K562 (cell line): ENCODE results near the gene SPATC1L. TPM values are rescaled to one million over a fixed set of nuclear protein-coding genes. Genes with fewer than 3 reads are reported as not detected.

Experiments
- BHLHE40 ChIP-seq: IDR thresholded peaks from 2 replicates; pipeline ENCODE4 v1.6.1; 2011; ENCODE audit warnings: low read length, improper control_type of control experiment
- CXXC5 ChIP-seq: fragments of 250-450 bp; sonication (Bioruptor Pico); IDR thresholded peaks from 2 replicates; pipeline ENCODE4 v1.8.0; 2022; ENCODE audit warnings: inconsistent platforms, mild to moderate bottlenecking, moderate library complexity
- E2F6 ChIP-seq, 2 experiments: IDR thresholded peaks; 2 replicates each; pipeline ENCODE4 v1.6.1; 2011; ENCODE audit warnings: borderline replicate concordance in 1 of 2, control low read depth in 1 of 2, low read depth in 1 of 2, low read length in 1 of 2, mild to moderate bottlenecking in 1 of 2, mixed read lengths in 1 of 2, moderate library complexity in 1 of 2; ENCODE audit not compliant: insufficient read depth in 1 of 2, insufficient read length in 1 of 2, poor library complexity in 1 of 2, severe bottlenecking in 1 of 2; ENCODE audit errors: extremely low read depth in 1 of 2
- ETV6 ChIP-seq, 3 experiments: fragments of 150-350 bp in 1 of 3; sonication (generic) in 1 of 3; formaldehyde crosslinking in 1 of 3; IDR thresholded peaks; 2 replicates each; pipeline versions ENCODE4 v1.6.1 to v1.8.0; 2014 to 2022; ENCODE audit warnings: borderline replicate concordance in 2 of 3, low read depth in 2 of 3, antibody characterized with exemption in 1 of 3, low read length in 1 of 3, mild to moderate bottlenecking in 1 of 3, missing genetic modification reagents in 1 of 3
- GTF2E2 ChIP-seq: fragments of 200-800 bp; sonication (Bioruptor generic); IDR thresholded peaks from 2 replicates; pipeline ENCODE4 v1.6.1; 2016; ENCODE audit warnings: missing genetic modification characterization, missing compliant biosample characterization
- HMGN3 ChIP-seq: IDR thresholded peaks from 2 replicates; pipeline ENCODE4 v1.6.1; 2011; ENCODE audit warnings: borderline replicate concordance, low read depth, mild to moderate bottlenecking, mixed read lengths, low read length; ENCODE audit not compliant: insufficient read length; ENCODE audit errors: extremely low read depth
- KDM1A ChIP-seq, 2 experiments: fragments of 450-650 bp; IDR thresholded peaks; 2 replicates each; pipeline ENCODE4 v1.6.1; 2016; ENCODE audit warnings: mild to moderate bottlenecking in 2 of 2
- KLF16 ChIP-seq: IDR thresholded peaks from 2 replicates; pipeline ENCODE4 v1.6.1; 2016; ENCODE audit warnings: antibody characterized with exemption
- MED1 ChIP-seq: sonication (generic); formaldehyde crosslinking; IDR thresholded peaks from 2 replicates; pipeline ENCODE4 v1.8.1; 2023; ENCODE audit warnings: missing genetic modification reagents, borderline replicate concordance
- NCOA1 ChIP-seq: fragments of 450-650 bp; IDR thresholded peaks from 2 replicates; pipeline ENCODE4 v1.6.1; 2016; ENCODE audit warnings: low read depth
- NR1H2 ChIP-seq: sonication (generic); formaldehyde crosslinking; IDR thresholded peaks from 2 replicates; pipeline ENCODE4 v1.4.0; 2020; ENCODE audit warnings: mild to moderate bottlenecking, missing genetic modification reagents
- SAFB ChIP-seq: fragments of 200-400 bp; formaldehyde crosslinking; IDR thresholded peaks from 2 replicates; pipeline ENCODE4 v1.6.1; 2017; ENCODE audit warnings: low read depth, low read length, borderline replicate concordance
- SIN3A ChIP-seq, 2 experiments: fragments of 150-350 bp in 1 of 2; IDR thresholded peaks; 2 replicates each; pipeline ENCODE4 v1.6.1; 2011 to 2016; ENCODE audit warnings: borderline replicate concordance in 2 of 2, low read depth in 2 of 2, low read length in 2 of 2, mild to moderate bottlenecking in 2 of 2, moderate library complexity in 2 of 2; ENCODE audit not compliant: control insufficient read depth in 1 of 2
- SMARCA4 ChIP-seq: fragments of 450-650 bp; IDR thresholded peaks from 2 replicates; pipeline ENCODE4 v1.6.1; 2016
- SP1 ChIP-seq: sonication (generic); formaldehyde crosslinking; IDR thresholded peaks from 2 replicates; pipeline ENCODE4 v1.8.1; 2022; ENCODE audit warnings: mild to moderate bottlenecking, missing genetic modification reagents
- STAT5B ChIP-seq: fragments of 250-450 bp; sonication (Bioruptor Pico); IDR thresholded peaks from 2 replicates; pipeline ENCODE4 v1.8.0; 2021; ENCODE audit warnings: mild to moderate bottlenecking, inconsistent platforms
- TEAD1 ChIP-seq, 2 experiments: fragments of 450-650 bp in 1 of 2; sonication (generic) in 1 of 2; formaldehyde crosslinking; IDR thresholded peaks; 2 replicates each; pipeline versions ENCODE4 v1.4.0 to v1.8.0; 2020 to 2022; ENCODE audit warnings: mild to moderate bottlenecking in 2 of 2, missing genetic modification reagents in 1 of 2
- ZBED1 ChIP-seq: IDR thresholded peaks from 2 replicates; pipeline ENCODE4 v1.6.1; 2014
- ZNF175 ChIP-seq: fragments of 200-800 bp; sonication (Bioruptor generic); IDR thresholded peaks from 2 replicates; pipeline ENCODE4 v1.6.1; 2016; ENCODE audit warnings: low read depth, mild to moderate bottlenecking, missing genetic modification characterization, missing compliant biosample characterization
- polyA plus RNA-seq, 8 experiments: library from polyadenylated mRNA; depleted of rRNA in 4 of 8; stranded (reverse) in 5 of 8; unstranded in 3 of 8; fragments of >200 nt; fragmentation: Nextera tagmentation in 2 of 8; fragmentation: Illumina TruSeq in 1 of 8; extraction: Ambion mirVana in 2 of 8; extraction: Trizol in 1 of 8; gene quantifications; 2 replicates each; pipeline versions ENCODE4 v1.2.1 to v1.2.3, GENCODE V29; 2011 to 2014; ENCODE audit warnings: inconsistent platforms in 1 of 8, missing spikeins in 1 of 8
- total RNA-seq, 7 experiments: library from RNA; depleted of rRNA in 6 of 7; stranded (reverse); fragments of >200 nt in 6 of 7; fragmentation: Illumina TruSeq in 2 of 7; extraction: Trizol in 2 of 7; gene quantifications; 2 replicates each; pipeline versions ENCODE4 v1.2.1 to v1.2.3, GENCODE V29; 2011 to 2021; ENCODE audit warnings: low replicate concordance in 1 of 7
- TF ChIP-seq, protein P1 (sequence below): fragments of 250-450 bp; sonication (Bioruptor Pico); IDR thresholded peaks from 2 replicates; pipeline ENCODE4 v1.6.1; 2021; ENCODE audit warnings: mild to moderate bottlenecking
- TF ChIP-seq, protein P2 (sequence below), 3 experiments: fragments of 200-800 bp in 1 of 3; fragments of 250-450 bp in 1 of 3; fragments of 450-650 bp in 1 of 3; sonication (Bioruptor Pico) in 1 of 3; sonication (Bioruptor generic) in 1 of 3; formaldehyde crosslinking in 1 of 3; IDR thresholded peaks; 2 replicates each; pipeline versions ENCODE4 v1.6.1 to v1.8.0; 2016 to 2022; ENCODE audit warnings: mild to moderate bottlenecking in 2 of 3, missing genetic modification characterization in 2 of 3, missing compliant biosample characterization in 1 of 3, moderate library complexity in 1 of 3

The SPATC1L gene
- total and polyA plus RNA-seq, 9 of the 15 experiments (the other 6 are each of a cell fraction or from before 2014, with no cell fraction given), result 0.14 to 121 (median 34.0) TPM; not detected in 1

DNA sequence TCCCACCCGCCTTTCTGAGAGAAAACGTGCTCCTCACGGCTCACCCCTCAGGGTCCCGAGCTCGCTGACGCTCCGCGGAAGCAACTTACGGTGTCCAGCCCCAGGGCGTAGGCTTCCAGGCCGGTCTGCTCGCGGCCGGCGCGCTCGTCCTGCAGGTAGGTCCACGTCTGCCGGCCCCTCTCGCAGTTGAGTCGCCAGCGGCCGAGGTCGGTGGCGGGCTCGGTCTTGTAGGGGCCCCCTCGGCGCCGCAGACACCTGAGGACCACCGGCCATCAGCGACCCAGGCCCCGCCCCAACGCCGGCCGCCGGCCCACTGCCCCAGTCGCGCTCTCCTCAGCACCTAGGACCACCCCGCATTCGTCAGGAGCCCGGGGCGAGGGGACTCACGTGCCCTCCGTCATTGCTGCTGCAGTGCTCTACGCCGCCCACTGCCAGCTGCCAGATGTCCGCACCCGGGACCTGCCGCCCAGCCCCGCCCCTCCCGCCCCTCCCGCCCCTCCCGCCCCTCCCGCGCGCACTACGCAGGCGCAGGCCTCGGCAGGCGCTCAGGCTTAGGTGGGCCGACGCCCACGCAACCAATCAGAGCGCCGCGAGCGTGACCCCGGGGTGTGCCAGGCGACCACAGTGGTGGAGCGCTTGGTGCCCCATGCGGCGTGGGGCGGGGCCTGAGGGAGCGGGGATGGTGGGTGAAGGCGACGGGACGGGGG lies 44.2 kb upstream of the SPATC1L start, which contains the start of gene LSS (continued):
- TF ChIP-seq TEAD1 (CRISPR knock-in tag; IDR thresholded peaks at IDR 0.05) (0 out of 4 replicates have a peak, but pooled peaks of 1 of the 2 experiments have one; percentile 9), HMGN3 (peak; percentile 56), SIN3A (IDR thresholded peaks at IDR 0.05; ENCODE audit: borderline replicate concordance in 2 of 2, control insufficient read depth in 1 of 2, low read depth in 2 of 2, low read length in 2 of 2) (peak; percentile 87 to 97; a peak in 3 of 4 replicates), ZNF175 (no peak), BHLHE40 (peak; percentile 96), GTF2E2 (tag) (no peak), KDM1A (IDR thresholded peaks at IDR 0.05) (peak in 1 of 2 experiments; percentile 47; a peak in 1 of 4 replicates), CXXC5 (peak; percentile 71), ZBED1 (no peak), NR1H2 (CRISPR knock-in tag) (no peak), MED1 (no peak), ETV6 (IDR thresholded peaks at IDR 0.05; ENCODE audit: borderline replicate concordance in 1 of 2, low read depth in 2 of 2, low read length in 1 of 2) (no peak), ETV6 (CRISPR knock-in tag; IDR thresholded peaks at IDR 0.05; ENCODE audit: borderline replicate concordance) (no peak), STAT5B (no peak), E2F6 (IDR thresholded peaks at IDR 0.05; ENCODE audit: borderline replicate concordance in 1 of 2, extremely low read depth in 1 of 2, insufficient read depth in 1 of 2, insufficient read length in 1 of 2, low read depth in 1 of 2, low read length in 1 of 2, poor library complexity in 1 of 2, severe bottlenecking in 1 of 2) (peak; percentile 59 to 74), NCOA1 (no peak), SP1 (CRISPR knock-in tag) (peak; percentile 82), KLF16 (no peak), SMARCA4 (no peak), SAFB (no peak; the same call in 1 of the 2 replicates)
- TF ChIP-seq, protein P1, sequence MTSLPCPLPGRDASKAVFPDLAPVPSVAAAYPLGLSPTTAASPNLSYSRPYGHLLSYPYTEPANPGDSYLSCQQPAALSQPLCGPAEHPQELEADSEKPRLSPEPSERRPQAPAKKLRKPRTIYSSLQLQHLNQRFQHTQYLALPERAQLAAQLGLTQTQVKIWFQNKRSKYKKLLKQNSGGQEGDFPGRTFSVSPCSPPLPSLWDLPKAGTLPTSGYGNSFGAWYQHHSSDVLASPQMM, result no peak
- TF ChIP-seq, protein P2, sequence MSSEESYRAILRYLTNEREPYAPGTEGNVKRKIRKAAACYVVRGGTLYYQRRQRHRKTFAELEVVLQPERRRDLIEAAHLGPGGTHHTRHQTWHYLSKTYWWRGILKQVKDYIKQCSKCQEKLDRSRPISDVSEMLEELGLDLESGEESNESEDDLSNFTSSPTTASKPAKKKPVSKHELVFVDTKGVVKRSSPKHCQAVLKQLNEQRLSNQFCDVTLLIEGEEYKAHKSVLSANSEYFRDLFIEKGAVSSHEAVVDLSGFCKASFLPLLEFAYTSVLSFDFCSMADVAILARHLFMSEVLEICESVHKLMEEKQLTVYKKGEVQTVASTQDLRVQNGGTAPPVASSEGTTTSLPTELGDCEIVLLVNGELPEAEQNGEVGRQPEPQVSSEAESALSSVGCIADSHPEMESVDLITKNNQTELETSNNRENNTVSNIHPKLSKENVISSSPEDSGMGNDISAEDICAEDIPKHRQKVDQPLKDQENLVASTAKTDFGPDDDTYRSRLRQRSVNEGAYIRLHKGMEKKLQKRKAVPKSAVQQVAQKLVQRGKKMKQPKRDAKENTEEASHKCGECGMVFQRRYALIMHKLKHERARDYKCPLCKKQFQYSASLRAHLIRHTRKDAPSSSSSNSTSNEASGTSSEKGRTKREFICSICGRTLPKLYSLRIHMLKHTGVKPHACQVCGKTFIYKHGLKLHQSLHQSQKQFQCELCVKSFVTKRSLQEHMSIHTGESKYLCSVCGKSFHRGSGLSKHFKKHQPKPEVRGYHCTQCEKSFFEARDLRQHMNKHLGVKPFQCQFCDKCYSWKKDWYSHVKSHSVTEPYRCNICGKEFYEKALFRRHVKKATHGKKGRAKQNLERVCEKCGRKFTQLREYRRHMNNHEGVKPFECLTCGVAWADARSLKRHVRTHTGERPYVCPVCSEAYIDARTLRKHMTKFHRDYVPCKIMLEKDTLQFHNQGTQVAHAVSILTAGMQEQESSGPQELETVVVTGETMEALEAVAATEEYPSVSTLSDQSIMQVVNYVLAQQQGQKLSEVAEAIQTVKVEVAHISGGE (CRISPR knock-in tag; IDR thresholded peaks at IDR 0.05), result 0 out of 6 replicates have a peak, but pooled peaks of 1 of the 3 experiments have one; percentile 8
